ENCODE results near the gene SH2B2. TPM values are rescaled to one million over a fixed set of nuclear protein-coding genes. Genes with fewer than 3 reads are reported as not detected.
"Not testable (repeated sequence)": the region's sequence is repeated elsewhere in the genome, so short reads cannot be mapped to it uniquely, and the experiment has no call there.

The SH2B2 gene
- total RNA-seq, 1 donor, result 9.2 TPM

DNA sequence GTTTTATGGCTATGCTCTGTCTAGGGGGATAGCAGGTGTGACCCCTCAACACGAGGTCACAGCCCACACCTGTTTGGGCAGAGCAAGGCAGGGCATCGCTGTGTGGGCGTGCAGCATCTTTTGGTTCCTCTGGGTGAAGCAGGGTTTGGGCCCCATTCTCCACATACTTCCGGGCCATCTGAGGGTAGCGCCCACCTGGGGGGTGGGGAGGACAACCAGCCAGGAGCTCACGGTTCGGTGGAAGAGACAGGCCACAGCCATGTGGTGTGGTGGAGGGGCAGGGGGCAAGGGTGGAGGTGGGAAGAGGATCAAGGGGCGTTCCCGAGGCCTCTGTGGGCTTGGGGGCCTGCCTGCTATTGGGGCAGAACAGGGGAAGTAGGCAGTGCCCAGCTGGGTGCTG is 2.4 kb downstream of the SH2B2 start:
- Histone ChIP-seq H3K9me3 (ENCODE audit: low read depth, low read length) (no peaks in the 10 kb centered on the region), H3K4me1 (ENCODE audit: insufficient read depth, low read length) (peaks cover 64% of the 10 kb centered on the region), H3K4me3 (ENCODE audit: low read length) (no peak overlapping the region), H3K27me3 (ENCODE audit: insufficient read depth, low read length) (no peaks in the 10 kb centered on the region)

DNA sequence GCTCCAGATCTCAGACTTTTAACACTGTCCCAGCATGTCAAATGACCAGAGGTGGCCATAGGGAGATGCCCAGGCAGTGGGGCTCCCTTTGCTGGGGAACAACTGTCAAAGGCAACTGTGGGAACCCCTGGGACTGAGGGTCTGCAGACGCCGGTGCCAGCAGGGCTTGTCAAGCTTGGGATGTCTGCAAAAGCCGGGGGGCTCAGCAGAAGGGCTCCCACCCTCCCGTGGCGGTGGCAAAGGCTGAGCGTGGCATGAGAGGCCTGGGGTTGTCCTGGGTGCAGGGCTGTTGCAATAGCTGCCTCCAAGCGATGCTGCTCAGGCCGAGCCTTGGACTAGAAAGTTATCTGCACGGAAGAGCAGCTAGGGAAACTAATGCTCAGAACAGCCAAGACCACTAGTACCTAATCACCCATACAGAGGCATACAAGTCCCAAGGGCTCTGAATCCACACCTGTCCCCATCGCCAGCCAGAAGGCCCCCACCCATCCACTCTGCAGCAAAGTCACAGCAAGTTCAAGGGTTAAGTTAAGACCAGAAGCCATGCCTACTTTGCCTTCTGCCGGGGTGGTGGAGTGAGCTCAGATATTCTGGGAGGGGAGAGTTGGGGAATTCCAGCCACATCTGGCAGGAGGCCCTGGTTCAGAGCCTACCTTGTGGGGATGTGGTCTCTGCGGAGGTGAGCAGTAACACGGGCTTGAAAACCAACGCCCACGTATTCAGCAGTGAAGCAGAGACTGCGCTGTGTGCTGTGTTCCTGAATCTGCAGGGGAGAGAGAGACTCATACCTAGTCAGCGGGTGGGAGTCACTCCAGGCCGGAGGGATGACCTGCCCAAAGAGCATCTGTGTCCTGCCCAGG is 4.6 kb downstream of the SH2B2 start:
- H3K4me1 ChIP-seq (ENCODE audit: insufficient read depth, low read length), result peaks cover 43% of the 10 kb centered on the region
- H3K27me3 ChIP-seq (ENCODE audit: insufficient read depth, low read length), result no peaks in the 10 kb centered on the region
- no peak overlapping the region for H3K4me3 ChIP-seq (ENCODE audit: low read length)
- no peaks in the 10 kb centered on the region for H3K9me3 ChIP-seq (ENCODE audit: low read depth, low read length)

DNA sequence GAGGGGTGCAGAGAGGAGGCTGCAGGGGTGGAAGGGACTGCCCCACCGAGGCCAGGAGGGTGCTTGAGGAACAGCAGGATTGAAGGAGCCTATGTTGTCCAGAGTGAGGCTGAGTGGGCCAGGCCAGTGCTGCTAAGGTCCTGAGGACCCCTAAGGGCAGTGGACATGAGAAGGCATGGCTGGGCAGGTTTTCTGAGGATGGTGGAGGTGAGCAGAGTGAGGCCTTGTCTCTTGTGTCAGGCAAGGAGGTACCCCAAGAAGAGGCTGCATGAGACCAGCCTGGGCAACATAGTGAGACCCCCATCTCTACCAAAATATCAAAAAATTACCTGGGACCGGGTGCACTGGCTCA is 5.2 kb downstream of the SH2B2 start:
- peaks cover 43% of the 10 kb centered on the region for H3K4me1 ChIP-seq (ENCODE audit: insufficient read depth, low read length)
- no peak overlapping the region for H3K4me3 ChIP-seq (ENCODE audit: low read length)

DNA sequence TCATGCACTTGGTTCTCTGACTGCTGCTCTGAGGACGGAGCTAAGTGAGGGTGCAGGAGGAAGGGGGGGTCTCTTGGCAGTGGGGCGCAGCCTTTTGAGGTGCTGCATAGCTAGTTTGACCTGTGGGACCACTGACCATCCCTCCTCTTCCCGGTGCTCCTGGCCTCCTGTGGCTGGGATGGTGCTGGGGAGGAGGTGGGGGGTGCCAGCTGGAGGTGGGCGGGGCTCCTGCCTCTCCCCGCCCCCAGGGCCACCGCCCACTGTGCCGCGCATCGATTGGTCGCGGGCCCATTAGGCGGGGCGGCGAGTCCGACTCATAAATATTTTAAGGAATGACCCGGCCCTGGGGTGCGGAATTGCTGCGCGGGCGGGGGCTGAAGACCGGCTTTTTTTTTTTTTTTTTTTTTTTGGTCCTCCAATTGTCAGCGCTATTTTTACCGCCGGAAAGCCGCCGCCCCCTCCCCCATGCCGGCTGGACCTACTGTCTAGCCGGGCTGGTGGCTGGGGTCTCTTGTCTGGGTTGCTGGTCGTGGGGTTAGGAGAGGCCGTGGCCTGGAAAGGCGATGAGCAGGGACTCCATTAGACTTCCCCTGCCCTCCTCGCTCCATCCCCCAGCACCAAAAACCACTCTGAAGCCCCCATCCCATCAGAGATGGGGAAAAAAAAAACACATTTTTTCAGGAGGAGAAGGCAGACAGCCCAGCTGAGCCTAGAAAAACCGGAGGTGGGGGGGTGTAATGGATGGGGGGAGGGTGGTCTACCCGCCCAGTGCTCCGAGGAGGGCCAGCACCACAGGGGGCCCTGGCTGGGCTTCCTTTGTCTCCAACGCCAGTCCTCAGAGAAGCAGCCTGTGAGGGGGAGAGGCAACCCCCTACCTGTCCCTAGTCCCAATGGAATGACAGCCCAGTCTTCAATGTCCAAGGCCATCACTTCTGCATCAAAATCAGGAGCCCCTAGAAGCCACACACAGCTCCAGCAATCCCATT is 6.4 kb downstream of the SH2B2 start:
- Histone ChIP-seq H3K9me3 (ENCODE audit: low read depth, low read length) (no peaks in the 10 kb centered on the region), H3K27me3 (ENCODE audit: insufficient read depth, low read length) (no peaks in the 10 kb centered on the region), H3K4me3 (ENCODE audit: low read length) (no peak overlapping the region), H3K4me1 (ENCODE audit: insufficient read depth, low read length) (peaks cover 33% of the 10 kb centered on the region)

More for the DNA sequence above, 5.2 kb downstream of the SH2B2 start:
- Histone ChIP-seq H3K9me3 (ENCODE audit: low read depth, low read length) (no peaks in the 10 kb centered on the region), H3K27me3 (ENCODE audit: insufficient read depth, low read length) (no peaks in the 10 kb centered on the region)

DNA sequence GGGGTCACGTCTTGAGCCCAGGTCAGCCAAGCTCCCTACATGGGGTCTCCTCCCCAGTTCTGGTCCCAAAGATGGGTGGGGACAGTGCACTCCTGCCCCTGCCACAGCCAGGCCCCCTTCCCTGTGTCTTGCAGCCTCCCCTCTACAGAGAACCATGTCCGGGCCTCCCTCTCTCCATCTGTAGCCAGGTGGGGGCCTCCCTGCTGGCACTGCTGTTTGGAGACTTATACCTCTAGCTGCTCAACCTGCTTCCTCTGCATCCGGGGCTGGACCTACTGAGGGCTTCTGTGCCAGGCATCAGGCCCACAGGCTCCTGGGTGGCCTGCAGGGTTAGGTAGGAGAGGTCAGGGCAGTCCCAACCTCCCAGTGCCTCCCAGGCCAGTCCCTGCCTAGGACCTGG is 7.9 kb downstream of the SH2B2 start:
- Histone ChIP-seq H3K9me3 (ENCODE audit: low read depth, low read length) (no peaks in the 10 kb centered on the region), H3K4me3 (ENCODE audit: low read length) (no peak overlapping the region), H3K4me1 (ENCODE audit: insufficient read depth, low read length) (peaks cover 18% of the 10 kb centered on the region), H3K27me3 (ENCODE audit: insufficient read depth, low read length) (no peaks in the 10 kb centered on the region)

DNA sequence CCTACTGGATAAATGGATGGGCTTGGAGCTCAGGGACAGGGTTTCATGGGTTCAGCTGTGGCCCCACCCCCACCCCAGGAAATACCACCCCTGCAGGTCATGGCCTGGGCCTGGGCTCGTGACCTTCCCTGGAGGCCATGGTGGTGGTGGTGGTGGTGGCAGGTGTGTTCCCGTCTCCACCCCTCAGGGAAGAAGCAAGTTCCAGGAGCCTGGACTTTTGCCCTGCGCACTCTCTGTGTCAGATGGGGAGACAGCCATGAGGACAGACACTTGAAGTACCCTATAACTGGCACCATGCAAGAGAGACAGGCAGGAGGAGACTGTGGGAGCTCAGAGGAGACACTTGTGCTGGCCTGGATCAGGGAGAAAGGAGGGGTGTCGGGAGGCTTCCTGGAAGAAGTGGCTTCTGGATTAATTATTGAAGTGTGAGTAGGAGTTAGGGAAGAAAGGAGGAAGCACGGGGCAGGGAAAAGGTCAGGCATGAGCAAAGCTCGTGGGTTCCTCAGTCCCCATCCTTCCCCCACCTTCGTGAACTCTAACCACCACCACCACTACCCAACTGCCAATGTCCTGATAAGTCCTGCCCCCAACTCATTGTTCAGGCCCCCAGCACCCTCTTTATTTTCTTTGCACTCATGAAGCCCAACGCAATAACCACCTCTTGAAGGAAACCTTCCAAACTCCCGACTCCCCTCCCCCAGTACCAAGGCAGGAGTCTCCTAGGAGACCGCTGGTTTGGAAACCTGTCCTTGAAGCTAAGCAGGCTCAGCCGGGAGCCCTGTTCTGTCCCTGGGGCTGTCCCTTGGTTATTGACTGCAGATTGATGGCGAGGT is 8.9 kb downstream of the SH2B2 start:
- Histone ChIP-seq H3K4me1 (ENCODE audit: insufficient read depth, low read length) (peaks cover 15% of the 10 kb centered on the region), H3K27me3 (ENCODE audit: insufficient read depth, low read length) (no peaks in the 10 kb centered on the region), H3K4me3 (ENCODE audit: low read length) (no peak overlapping the region), H3K9me3 (ENCODE audit: low read depth, low read length) (no peaks in the 10 kb centered on the region)

DNA sequence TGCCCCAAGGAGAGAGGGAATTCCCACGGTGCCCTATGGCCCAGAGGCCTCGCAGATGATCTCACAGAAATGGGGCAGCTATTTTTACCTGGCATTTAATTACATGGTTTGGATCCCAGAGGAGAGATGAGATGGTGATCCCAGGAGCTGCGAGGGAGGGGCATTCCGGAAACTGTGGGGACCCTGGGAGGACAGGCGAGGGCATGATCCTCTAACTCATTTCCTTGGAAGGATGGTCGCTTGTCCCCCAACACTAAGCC is 9.4 kb downstream of the SH2B2 start:
- H3K4me3 ChIP-seq (ENCODE audit: low read length), result no peak overlapping the region
- H3K27me3 ChIP-seq (ENCODE audit: insufficient read depth, low read length), result no peaks in the 10 kb centered on the region
- H3K9me3 ChIP-seq (ENCODE audit: low read depth, low read length), result no peaks in the 10 kb centered on the region
- peaks cover 10% of the 10 kb centered on the region for H3K4me1 ChIP-seq (ENCODE audit: insufficient read depth, low read length)

DNA sequence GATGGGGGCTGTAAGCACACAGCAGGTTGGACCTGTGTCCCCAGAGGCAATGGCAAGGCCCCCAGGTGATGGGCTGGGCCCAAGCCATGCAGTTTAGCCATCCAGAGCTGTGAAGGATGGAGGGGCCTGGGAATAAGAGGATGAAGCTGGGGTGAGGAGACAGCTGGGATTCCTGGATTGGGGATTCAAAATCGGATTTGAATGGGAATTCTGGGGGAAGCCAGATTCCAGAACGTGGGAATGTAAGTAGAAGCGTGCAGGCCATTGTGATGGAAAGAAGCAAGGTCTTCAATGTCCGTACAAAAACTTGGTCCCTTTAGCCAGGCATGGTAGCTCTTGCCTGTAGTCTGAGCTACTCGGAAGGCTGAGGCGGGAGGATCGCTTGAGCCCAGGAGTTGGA is 9.8 kb downstream of the SH2B2 start:
- Histone ChIP-seq H3K4me1 (ENCODE audit: insufficient read depth, low read length) (peaks cover 6% of the 10 kb centered on the region), H3K27me3 (ENCODE audit: insufficient read depth, low read length) (no peaks in the 10 kb centered on the region), H3K9me3 (ENCODE audit: low read depth, low read length) (no peaks in the 10 kb centered on the region), H3K4me3 (ENCODE audit: low read length) (no peak overlapping the region)

DNA sequence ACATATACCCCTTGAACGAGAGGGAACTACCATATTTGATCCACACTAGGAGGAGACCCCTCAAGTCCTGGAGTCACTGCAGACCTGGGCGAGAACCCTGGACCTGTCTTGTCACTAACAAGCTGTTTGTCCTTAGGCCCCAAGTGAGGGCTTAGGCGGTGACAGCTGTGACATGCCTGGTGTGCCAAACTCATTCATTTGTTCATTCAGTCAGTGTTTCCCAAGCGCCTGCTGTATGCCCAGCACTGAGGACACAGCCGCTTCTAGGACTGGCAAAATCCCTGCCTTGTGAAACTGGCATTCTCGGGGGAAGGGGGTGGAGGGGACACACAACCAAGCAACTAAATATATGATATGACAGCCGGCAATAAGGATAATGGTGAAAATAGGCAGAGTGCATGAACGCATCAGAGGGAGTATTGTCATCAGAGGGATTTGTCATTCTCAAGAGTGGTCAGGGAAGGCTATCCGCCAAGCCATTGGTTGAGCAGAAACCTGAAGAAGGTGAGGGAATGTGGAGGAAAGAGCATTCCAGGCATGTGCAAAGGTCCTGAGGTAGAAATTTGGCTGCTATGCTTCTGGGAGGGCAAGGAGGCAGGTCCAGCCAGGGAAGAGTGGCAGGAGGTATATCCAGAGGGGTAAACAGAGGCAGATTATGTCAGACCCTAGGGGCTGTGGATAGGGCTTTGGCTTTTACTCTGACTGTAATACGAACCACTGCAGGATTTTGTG is 11.0 kb downstream of the SH2B2 start:
- Histone ChIP-seq H3K4me3 (ENCODE audit: low read length) (no peak overlapping the region), H3K9me3 (ENCODE audit: low read depth, low read length) (no peaks in the 10 kb centered on the region), H3K4me1 (ENCODE audit: insufficient read depth, low read length) (no peaks in the 10 kb centered on the region), H3K27me3 (ENCODE audit: insufficient read depth, low read length) (no peaks in the 10 kb centered on the region)

DNA sequence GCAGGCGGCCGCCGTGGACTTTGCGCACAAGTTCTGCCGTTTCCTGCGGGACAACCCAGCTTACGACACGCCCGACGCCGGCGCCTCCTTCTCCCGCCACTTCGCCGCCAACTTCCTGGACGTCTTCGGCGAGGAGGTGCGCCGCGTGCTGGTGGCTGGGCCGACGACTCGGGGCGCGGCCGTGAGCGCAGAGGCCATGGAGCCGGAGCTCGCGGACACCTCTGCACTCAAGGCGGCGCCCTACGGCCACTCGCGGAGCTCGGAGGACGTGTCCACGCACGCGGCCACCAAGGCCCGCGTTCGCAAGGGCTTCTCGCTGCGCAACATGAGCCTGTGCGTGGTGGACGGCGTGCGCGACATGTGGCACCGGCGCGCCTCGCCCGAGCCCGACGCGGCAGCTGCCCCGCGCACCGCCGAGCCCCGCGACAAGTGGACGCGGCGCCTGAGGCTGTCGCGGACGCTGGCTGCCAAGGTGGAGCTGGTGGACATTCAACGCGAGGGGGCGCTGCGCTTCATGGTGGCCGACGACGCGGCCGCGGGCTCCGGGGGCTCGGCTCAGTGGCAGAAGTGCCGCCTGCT is 14.1 kb downstream of the SH2B2 start:
- H3K4me1 ChIP-seq (ENCODE audit: insufficient read depth, low read length), result peaks cover 23% of the 10 kb centered on the region
- H3K9me3 ChIP-seq (ENCODE audit: low read depth, low read length), result no peaks in the 10 kb centered on the region
- no peak overlapping the region for H3K4me3 ChIP-seq (ENCODE audit: low read length)
- no peaks in the 10 kb centered on the region for H3K27me3 ChIP-seq (ENCODE audit: insufficient read depth, low read length)

DNA sequence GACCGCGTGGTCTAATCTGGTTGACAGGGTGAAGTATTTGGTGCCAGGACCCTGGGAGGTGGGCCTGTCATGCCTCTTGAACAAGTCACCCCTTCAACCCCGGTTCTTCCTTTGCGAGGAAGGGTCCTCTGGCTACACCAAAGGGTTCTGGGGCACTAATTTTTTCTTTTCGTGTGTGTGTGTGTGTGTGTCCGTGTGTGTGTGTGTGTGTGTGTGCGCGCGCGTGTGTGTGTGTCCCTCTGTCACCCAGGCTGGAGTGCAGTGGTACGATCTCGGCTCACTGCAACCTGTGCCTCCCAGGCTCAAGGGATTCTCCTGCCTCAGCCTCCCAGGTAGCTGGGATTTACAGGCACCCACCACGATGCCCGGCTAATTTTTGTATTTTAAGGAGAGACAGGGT is 14.7 kb downstream of the SH2B2 start:
- H3K27me3 ChIP-seq (ENCODE audit: insufficient read depth, low read length); H3K9me3 ChIP-seq (ENCODE audit: low read depth, low read length); H3K4me3 ChIP-seq (ENCODE audit: low read length): not testable (repeated sequence)
- H3K4me1 ChIP-seq (ENCODE audit: insufficient read depth, low read length), result peaks cover 29% of the 10 kb centered on the region

DNA sequence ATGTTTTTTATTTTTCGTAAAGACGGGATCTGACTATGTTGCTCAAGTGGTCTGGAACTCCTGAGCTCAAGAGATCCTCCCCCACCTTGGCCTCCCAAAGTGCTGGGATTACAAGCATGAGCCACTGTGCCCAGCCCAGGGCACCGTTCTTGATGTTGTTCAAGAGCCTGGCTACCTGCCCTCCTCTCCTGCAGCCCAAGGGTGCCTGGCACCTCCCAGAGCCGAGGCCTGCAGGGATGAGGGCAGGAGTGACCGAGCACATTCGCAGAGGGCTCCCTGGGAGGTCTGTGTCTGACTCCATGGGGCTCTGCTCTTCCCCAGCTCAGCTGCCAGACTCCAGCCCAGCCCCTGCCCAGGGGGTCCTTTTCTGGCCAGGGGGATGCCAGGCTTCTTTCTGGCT is 15.4 kb downstream of the SH2B2 start:
- Histone ChIP-seq H3K27me3 (ENCODE audit: insufficient read depth, low read length) (no peaks in the 10 kb centered on the region), H3K9me3 (ENCODE audit: low read depth, low read length) (no peaks in the 10 kb centered on the region), H3K4me3 (ENCODE audit: low read length) (no peak overlapping the region), H3K4me1 (ENCODE audit: insufficient read depth, low read length) (peaks cover 36% of the 10 kb centered on the region)

DNA sequence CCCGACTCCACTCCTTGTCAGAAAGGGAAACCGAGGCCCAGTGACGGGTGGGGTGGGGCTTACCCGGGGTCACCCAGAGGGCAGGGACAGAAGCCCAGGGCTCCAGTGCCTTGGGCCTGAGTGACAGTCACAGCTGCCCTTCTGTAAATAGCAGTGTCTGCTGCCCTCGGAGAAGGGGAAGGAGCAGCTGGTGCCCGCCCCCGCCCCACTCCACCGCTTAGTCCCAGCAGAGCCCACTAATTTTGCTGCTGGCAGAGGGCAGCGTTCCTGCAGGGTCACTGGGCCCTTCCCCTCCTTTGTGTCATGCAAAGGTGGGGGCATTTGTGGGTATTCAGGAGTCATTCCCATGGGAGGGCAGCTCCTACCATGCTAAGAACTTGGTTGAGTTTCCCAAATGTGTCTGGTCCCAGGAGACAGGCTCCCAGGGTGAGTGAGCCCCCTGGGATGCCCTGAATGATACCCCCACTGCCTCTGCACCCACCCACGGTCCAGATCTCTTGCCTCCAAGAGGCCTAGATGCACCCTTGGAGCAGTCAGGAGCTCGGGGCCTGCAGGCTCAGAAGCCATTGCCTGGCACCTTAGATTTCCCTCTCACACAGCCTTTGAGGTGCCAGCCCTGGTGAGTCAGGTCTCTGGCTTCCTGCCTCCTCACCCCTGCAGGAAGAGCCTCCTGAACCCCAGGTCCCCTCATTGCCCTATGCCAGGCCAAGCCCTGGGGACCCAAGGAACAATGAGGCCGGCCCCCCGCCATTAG is 17.2 kb downstream of the SH2B2 start:
- Histone ChIP-seq H3K4me1 (ENCODE audit: insufficient read depth, low read length) (peaks cover 50% of the 10 kb centered on the region), H3K9me3 (ENCODE audit: low read depth, low read length) (no peaks in the 10 kb centered on the region), H3K27me3 (ENCODE audit: insufficient read depth, low read length) (no peaks in the 10 kb centered on the region), H3K4me3 (ENCODE audit: low read length) (no peak overlapping the region)

DNA sequence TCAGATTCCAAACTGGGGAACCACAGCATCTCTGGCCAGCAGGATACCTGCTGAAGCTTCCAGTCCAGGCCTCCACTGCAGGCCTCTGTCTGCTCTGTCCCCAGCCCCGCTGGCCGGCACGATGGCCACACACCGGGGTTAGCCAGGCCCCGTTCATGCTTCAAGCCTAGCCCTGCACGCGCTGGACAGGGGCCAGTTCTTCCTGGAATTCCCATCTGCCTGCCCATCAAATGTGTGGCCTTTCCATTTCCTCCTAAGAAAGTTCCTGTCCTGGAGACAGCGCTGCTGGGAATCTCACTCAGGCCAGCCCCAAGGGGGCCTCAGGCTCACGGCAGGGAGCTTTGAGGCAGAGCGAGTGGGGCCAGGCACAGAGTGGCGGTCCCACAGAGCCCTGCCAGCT is 18.0 kb downstream of the SH2B2 start:
- Histone ChIP-seq H3K27me3 (ENCODE audit: insufficient read depth, low read length) (no peaks in the 10 kb centered on the region), H3K9me3 (ENCODE audit: low read depth, low read length) (no peaks in the 10 kb centered on the region), H3K4me3 (ENCODE audit: low read length) (no peak overlapping the region), H3K4me1 (ENCODE audit: insufficient read depth, low read length) (peaks cover 50% of the 10 kb centered on the region)
